ENCODE results near the gene MRPL34.

Gene MRPL34

GRCh38 chr19:17347361-17347760 lies 41.7 kb downstream of the MRPL34 start:
- no peak for DNase-seq

GRCh38 chr19:17347877-17348276 lies 42.2 kb downstream of the MRPL34 start:
- DNase-seq = no peak

- DNase-seq = peak; percentile 23
Observed at GRCh38 chr19:17348700-17349099, 43.0 kb downstream of the MRPL34 start.

GRCh38 chr19:17351815-17352435 lies 46.3 kb downstream of the MRPL34 start:
- DNase-seq = no peak

GRCh38 chr19:17352608-17353280 lies 47.1 kb downstream of the MRPL34 start:
- no peak for DNase-seq

- no peak for DNase-seq
Observed at GRCh38 chr19:17353386-17353785, 47.7 kb downstream of the MRPL34 start.

Measured in NCI-H345 (cell line).